Brain microvascular endothelial cell (primary cell): ENCODE results near the gene KIAA0408.

Experiments
- DNase-seq: peaks from one replicate; pipeline ENCODE4 v3.0.0-alpha.2; 2020
- H3K27ac ChIP-seq: fragments of 250-450 bp; sonication (Bioruptor Pico); 2 replicates; pipeline ENCODE4 v1.5.1; 2020; ENCODE audit warnings: mild to moderate bottlenecking, moderate library complexity
- H3K27me3 ChIP-seq: fragments of 250-450 bp; sonication (Bioruptor Pico); replicated peaks from 2 replicates; pipeline ENCODE4 v1.5.1; 2020; ENCODE audit warnings: mild to moderate bottlenecking
- H3K36me3 ChIP-seq: fragments of 250-450 bp; sonication (Bioruptor Pico); replicated peaks from 2 replicates; pipeline ENCODE4 v1.5.1; 2020; ENCODE audit warnings: mild to moderate bottlenecking
- H3K4me3 ChIP-seq: 2 replicates; pipeline ENCODE4 v1.5.1; 2011; ENCODE audit warnings: low read depth, mild to moderate bottlenecking, control low read depth, low read length, moderate library complexity
- in situ Hi-C: cut with HindIII; loops from 2 replicates; pipeline ENCODE4 v1.10.0; 2017; ENCODE audit warnings: low sequenced_read_pairs, low pct_ligation_motif_present
- TF ChIP-seq, protein P1 (sequence below): IDR thresholded peaks from 2 replicates; pipeline ENCODE4 v1.5.1; 2011; ENCODE audit warnings: low read depth, mild to moderate bottlenecking, moderate library complexity, low read length, control low read depth, inconsistent platforms; ENCODE audit errors: missing control alignments

KIAA0408 gene

DNA sequence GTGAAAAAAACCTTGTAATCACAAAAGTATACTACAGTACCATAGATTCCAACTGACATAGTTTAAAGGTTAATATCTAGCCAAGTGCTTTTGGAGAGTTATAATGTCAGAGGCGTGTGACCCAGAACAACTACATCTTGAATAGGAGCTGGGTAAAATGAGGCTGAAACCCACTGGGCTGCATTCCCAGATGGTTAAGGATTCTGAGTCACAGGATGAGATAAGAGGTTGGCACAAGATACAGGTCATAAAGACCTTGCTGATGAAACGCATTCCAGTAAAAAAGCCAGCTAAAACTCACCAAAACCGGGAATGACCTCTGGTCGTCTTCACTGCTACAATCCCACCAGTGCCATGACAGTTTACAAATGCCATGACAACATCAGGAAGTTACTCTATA lies 22.4 kb upstream of the KIAA0408 start:
- in situ Hi-C loops, result no loop called here
- peak; percentile 63 for DNase-seq
- Histone ChIP-seq H3K27me3 (no peaks in the 10 kb centered on the region), H3K4me3 (no peak overlapping the region), H3K36me3 (peaks cover 3% of the 10 kb centered on the region), H3K27ac (peak overlapping the region; percentile 13)
- TF ChIP-seq, protein P1, sequence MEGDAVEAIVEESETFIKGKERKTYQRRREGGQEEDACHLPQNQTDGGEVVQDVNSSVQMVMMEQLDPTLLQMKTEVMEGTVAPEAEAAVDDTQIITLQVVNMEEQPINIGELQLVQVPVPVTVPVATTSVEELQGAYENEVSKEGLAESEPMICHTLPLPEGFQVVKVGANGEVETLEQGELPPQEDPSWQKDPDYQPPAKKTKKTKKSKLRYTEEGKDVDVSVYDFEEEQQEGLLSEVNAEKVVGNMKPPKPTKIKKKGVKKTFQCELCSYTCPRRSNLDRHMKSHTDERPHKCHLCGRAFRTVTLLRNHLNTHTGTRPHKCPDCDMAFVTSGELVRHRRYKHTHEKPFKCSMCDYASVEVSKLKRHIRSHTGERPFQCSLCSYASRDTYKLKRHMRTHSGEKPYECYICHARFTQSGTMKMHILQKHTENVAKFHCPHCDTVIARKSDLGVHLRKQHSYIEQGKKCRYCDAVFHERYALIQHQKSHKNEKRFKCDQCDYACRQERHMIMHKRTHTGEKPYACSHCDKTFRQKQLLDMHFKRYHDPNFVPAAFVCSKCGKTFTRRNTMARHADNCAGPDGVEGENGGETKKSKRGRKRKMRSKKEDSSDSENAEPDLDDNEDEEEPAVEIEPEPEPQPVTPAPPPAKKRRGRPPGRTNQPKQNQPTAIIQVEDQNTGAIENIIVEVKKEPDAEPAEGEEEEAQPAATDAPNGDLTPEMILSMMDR, result no peak

DNA sequence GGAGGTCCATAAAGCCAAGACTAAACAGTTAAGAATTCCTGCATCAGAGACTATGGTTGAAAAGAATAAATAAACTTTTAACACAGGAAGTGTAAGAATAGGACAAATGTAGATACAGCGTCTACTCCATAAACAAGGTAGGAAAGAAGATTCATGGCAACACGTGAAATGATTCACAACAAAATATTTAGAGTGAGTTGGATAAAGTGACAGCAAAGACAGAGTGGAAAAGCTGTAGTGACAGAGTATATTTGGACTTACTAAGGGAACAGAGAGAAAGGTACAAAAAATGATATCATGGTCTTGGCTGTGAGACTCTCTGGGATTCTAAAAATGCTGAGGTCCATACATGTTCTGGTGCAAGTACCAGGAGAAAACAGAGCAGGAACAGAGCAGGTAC lies 21.9 kb upstream of the KIAA0408 start:
- no peaks in the 10 kb centered on the region for H3K27me3 ChIP-seq
- no peak for DNase-seq
- H3K4me3 ChIP-seq, result no peak overlapping the region
- in situ Hi-C loops, result no loop called here
- H3K27ac ChIP-seq, result peak overlapping the region; percentile 13
- peaks cover 3% of the 10 kb centered on the region for H3K36me3 ChIP-seq
- TF ChIP-seq, protein P1, result no peak

- no peak overlapping the region for H3K27ac ChIP-seq
- in situ Hi-C loops, result no loop called here
- peaks cover 5% of the 10 kb centered on the region for H3K36me3 ChIP-seq
- DNase-seq, result no peak
- no peaks in the 10 kb centered on the region for H3K27me3 ChIP-seq
- TF ChIP-seq, protein P1, result no peak
- H3K4me3 ChIP-seq, result no peak overlapping the region
Observed at GRCh38 chr6:127477658-127478057, 18.5 kb upstream of the KIAA0408 start.

- no peaks in the 10 kb centered on the region for H3K27me3 ChIP-seq
- in situ Hi-C loops, result no loop called here
- H3K36me3 ChIP-seq, result peaks cover 5% of the 10 kb centered on the region
- TF ChIP-seq, protein P1, result no peak
- DNase-seq, result no peak
- no peak overlapping the region for H3K27ac ChIP-seq
- no peak overlapping the region for H3K4me3 ChIP-seq
Observed at GRCh38 chr6:127475823-127476176, 16.6 kb upstream of the KIAA0408 start.

GRCh38 chr6:127475135-127475822 lies 16.1 kb upstream of the KIAA0408 start:
- Histone ChIP-seq H3K27me3 (no peaks in the 10 kb centered on the region), H3K36me3 (peaks cover 5% of the 10 kb centered on the region), H3K27ac (no peak overlapping the region), H3K4me3 (no peak overlapping the region)
- in situ Hi-C loops, result no loop called here
- TF ChIP-seq, protein P1, result no peak
- no peak for DNase-seq
